HG03066 (cell line): ENCODE data around the gene LY9.

Source experiments
- ATAC-seq: cut with Tn5 transposase; IDR thresholded peaks from one replicate; pipeline ENCODE4 v1.9.1; 2021; ENCODE audit warnings: low read depth; ENCODE audit not compliant: unreplicated experiment

The LY9 gene

GRCh38 chr1:160800142-160800541, 4.2 kb downstream of the LY9 start:
- no peak for ATAC-seq

GRCh38 chr1:160800645-160801408, 4.9 kb downstream of the LY9 start:
- ATAC-seq = no peak

GRCh38 chr1:160801836-160802580, 6.0 kb downstream of the LY9 start:
- no peak for ATAC-seq

GRCh38 chr1:160806109-160806665, 10.2 kb downstream of the LY9 start:
- no peak for ATAC-seq

- ATAC-seq = no peak
Measured at GRCh38 chr1:160806784-160807183, 10.8 kb downstream of the LY9 start.

- ATAC-seq = no peak
Measured at GRCh38 chr1:160807247-160807646, 11.3 kb downstream of the LY9 start.

- ATAC-seq = no peak
Measured at GRCh38 chr1:160807738-160808137, 11.8 kb downstream of the LY9 start.

GRCh38 chr1:160808289-160808688, 12.3 kb downstream of the LY9 start:
- ATAC-seq = no peak

- no peak for ATAC-seq
Measured at GRCh38 chr1:160810486-160810885, 14.5 kb downstream of the LY9 start.

- ATAC-seq = no peak
Measured at GRCh38 chr1:160811147-160811546, 15.2 kb downstream of the LY9 start.

GRCh38 chr1:160813215-160813614, 17.2 kb downstream of the LY9 start:
- ATAC-seq = no peak

- no peak for ATAC-seq
Measured at GRCh38 chr1:160814316-160814715, 18.3 kb downstream of the LY9 start.

- ATAC-seq = no peak
Measured at GRCh38 chr1:160814856-160815255, 18.9 kb downstream of the LY9 start.

GRCh38 chr1:160818207-160818937, 22.4 kb downstream of the LY9 start:
- no peak for ATAC-seq

- ATAC-seq = no peak
Measured at GRCh38 chr1:160819186-160819585, 23.2 kb downstream of the LY9 start.

- no peak for ATAC-seq
Measured at GRCh38 chr1:160821627-160822026, 25.7 kb downstream of the LY9 start.

GRCh38 chr1:160823296-160823695, 27.3 kb downstream of the LY9 start:
- no peak for ATAC-seq

GRCh38 chr1:160826546-160826945, 30.6 kb downstream of the LY9 start:
- ATAC-seq = no peak

GRCh38 chr1:160827418-160827817, 31.4 kb downstream of the LY9 start:
- no peak for ATAC-seq

GRCh38 chr1:160829766-160830165, 33.8 kb downstream of the LY9 start:
- ATAC-seq = no peak
